ENCODE measurements around the gene SMAGP. TPM values are rescaled to one million over a fixed set of nuclear protein-coding genes. Genes with fewer than 3 reads are reported as not detected.

SMAGP gene
- total RNA-seq, 3 donors from 2014 or later: 5.8 to 16.1 (median 15.5) TPM

GRCh38 chr12:51210690-51211395 is 59.4 kb downstream of the SMAGP start:
- intact Hi-C loops (cut with DNase I; ENCODE audit: low total_unique reads): no loop called here
- no peaks in the 10 kb centered on the region for H3K4me1 ChIP-seq
- TF ChIP-seq POLR2A (IDR thresholded peaks at IDR 0.05): no peak
- TF ChIP-seq CTCF (IDR thresholded peaks at IDR 0.05): no peak
- no peak for TF ChIP-seq POLR2AphosphoS5 (IDR thresholded peaks at IDR 0.05)

GRCh38 chr12:51209259-51209658 is 61.0 kb downstream of the SMAGP start:
- no peaks in the 10 kb centered on the region for H3K4me1 ChIP-seq
- no peaks in the 10 kb centered on the region for H3K9me3 ChIP-seq
- no peak for TF ChIP-seq POLR2AphosphoS5 (IDR thresholded peaks at IDR 0.05)
- TF ChIP-seq POLR2A (IDR thresholded peaks at IDR 0.05): no peak
- TF ChIP-seq CTCF (IDR thresholded peaks at IDR 0.05): no peak
- no peak for DNase-seq (ENCODE audit: low spot score in 2 of 2)
- H3K27ac ChIP-seq: no peak overlapping the region
- H3K36me3 ChIP-seq: no peaks in the 10 kb centered on the region
- intact Hi-C loops (cut with DNase I; ENCODE audit: low total_unique reads): no loop called here
- no peak overlapping the region for H3K4me3 ChIP-seq
- no peaks in the 10 kb centered on the region for H3K27me3 ChIP-seq

More at GRCh38 chr12:51210690-51211395, 59.4 kb downstream of the SMAGP start:
- Histone ChIP-seq H3K36me3 (no peaks in the 10 kb centered on the region), H3K9me3 (no peaks in the 10 kb centered on the region), H3K27me3 (no peaks in the 10 kb centered on the region), H3K4me3 (no peak overlapping the region), H3K27ac (no peak overlapping the region)
- DNase-seq (ENCODE audit: low spot score in 2 of 2): no peak

- Histone ChIP-seq H3K9me3 (no peaks in the 10 kb centered on the region), H3K27me3 (no peaks in the 10 kb centered on the region), H3K27ac (no peak overlapping the region), H3K4me3 (no peak overlapping the region), H3K4me1 (no peaks in the 10 kb centered on the region), H3K36me3 (no peaks in the 10 kb centered on the region)
- no peak for DNase-seq (ENCODE audit: low spot score in 2 of 2)
- TF ChIP-seq POLR2AphosphoS5 (IDR thresholded peaks at IDR 0.05): no peak
- intact Hi-C loops (cut with DNase I; ENCODE audit: low total_unique reads): no loop called here
Observed at GRCh38 chr12:51208016-51208660, 62.1 kb downstream of the SMAGP start.

GRCh38 chr12:51205350-51205749 is 64.9 kb downstream of the SMAGP start:
- no peak for TF ChIP-seq POLR2A (IDR thresholded peaks at IDR 0.05)
- TF ChIP-seq POLR2AphosphoS5 (IDR thresholded peaks at IDR 0.05): no peak
- Histone ChIP-seq H3K36me3 (no peaks in the 10 kb centered on the region), H3K27me3 (no peaks in the 10 kb centered on the region), H3K27ac (no peak overlapping the region), H3K9me3 (no peaks in the 10 kb centered on the region), H3K4me1 (no peaks in the 10 kb centered on the region), H3K4me3 (no peak overlapping the region)
- DNase-seq (ENCODE audit: low spot score in 2 of 2): no peak
- intact Hi-C loops (cut with DNase I; ENCODE audit: low total_unique reads): no loop called here

GRCh38 chr12:51202718-51203117 is 67.5 kb downstream of the SMAGP start:
- Histone ChIP-seq H3K36me3 (peaks cover 3% of the 10 kb centered on the region), H3K27me3 (no peaks in the 10 kb centered on the region), H3K4me3 (no peak overlapping the region), H3K4me1 (no peaks in the 10 kb centered on the region), H3K27ac (no peak overlapping the region), H3K9me3 (no peaks in the 10 kb centered on the region)
- TF ChIP-seq CTCF (IDR thresholded peaks at IDR 0.05) (no peak), POLR2A (IDR thresholded peaks at IDR 0.05) (no peak), POLR2AphosphoS5 (IDR thresholded peaks at IDR 0.05) (no peak)
- intact Hi-C loops (cut with DNase I; ENCODE audit: low total_unique reads): no loop called here
- no peak for DNase-seq (ENCODE audit: low spot score in 2 of 2)

GRCh38 chr12:51200806-51201205 is 69.4 kb downstream of the SMAGP start:
- Histone ChIP-seq H3K36me3 (peaks cover 7% of the 10 kb centered on the region), H3K27ac (no peak overlapping the region), H3K4me3 (no peak overlapping the region), H3K9me3 (no peaks in the 10 kb centered on the region), H3K4me1 (no peaks in the 10 kb centered on the region), H3K27me3 (no peaks in the 10 kb centered on the region)
- no peak for DNase-seq (ENCODE audit: low spot score in 2 of 2)
- TF ChIP-seq POLR2AphosphoS5 (IDR thresholded peaks at IDR 0.05) (no peak), POLR2A (IDR thresholded peaks at IDR 0.05) (no peak), CTCF (IDR thresholded peaks at IDR 0.05) (no peak)
- intact Hi-C loops (cut with DNase I; ENCODE audit: low total_unique reads): no loop called here
